ENCODE results near the gene GPLD1.
"Not testable (repeated sequence)": the region's sequence is repeated elsewhere in the genome, so short reads cannot be mapped to it uniquely, and the experiment has no call there.

Gene GPLD1

DNA sequence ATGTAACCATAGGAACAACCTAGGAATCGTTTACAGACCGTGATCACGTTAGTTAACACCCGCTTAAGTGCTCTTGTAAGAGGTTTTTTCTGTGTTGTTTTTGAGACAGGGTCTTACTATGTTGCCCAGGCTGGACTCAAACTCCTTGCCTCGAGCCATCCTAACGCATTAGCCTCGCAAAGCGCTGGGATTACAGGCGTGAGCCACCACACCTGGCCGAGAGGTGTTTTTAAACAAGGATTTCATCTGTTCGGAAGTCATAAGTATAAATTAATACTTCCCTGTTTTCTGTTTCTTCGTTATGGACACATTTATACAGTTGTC, 85.9 kb downstream of the GPLD1 start:
- Histone ChIP-seq H2AFZ (ENCODE audit: low read length) (peak overlapping the region; percentile 68), H3K4me1 (ENCODE audit: low read length) (peaks cover 19% of the 10 kb centered on the region), H4K20me1 (ENCODE audit: insufficient read depth, low read length) (no peaks in the 10 kb centered on the region; the same call in 1 of the 2 replicates), H3K79me2 (ENCODE audit: low read length) (peaks cover 41% of the 10 kb centered on the region), H3K4me3 (ENCODE audit: low read length) (peak overlapping the region; percentile 95), H3K4me2 (ENCODE audit: low read depth, low read length) (peak overlapping the region; percentile 71), H3K27me3 (replicated peaks; ENCODE audit: insufficient read depth, low read length) (no peaks in the 10 kb centered on the region), H3K9me3 (replicated peaks; ENCODE audit: insufficient read depth, low read length) (no peaks in the 10 kb centered on the region), H3F3A (ENCODE audit: insufficient read depth, low read length) (peaks cover 6% of the 10 kb centered on the region; the same call in 1 of the 2 replicates), H3K9me2 (replicated peaks; ENCODE audit: insufficient read depth, low read length) (no peaks in the 10 kb centered on the region), H3K36me3 (replicated peaks; ENCODE audit: insufficient read depth, low read length) (peaks cover 4% of the 10 kb centered on the region; the same call in 1 of the 2 replicates), H3K27ac (ENCODE audit: low read length) (peak overlapping the region; percentile 38; the same call in 1 of the 2 replicates), H3K9ac (ENCODE audit: low read length) (peak overlapping the region; percentile 71)
- DNase-seq = no peak
- TF ChIP-seq EZH2phosphoT487 (IDR thresholded peaks at IDR 0.05; ENCODE audit: low read length) = no peak
- TF ChIP-seq, protein P1, sequence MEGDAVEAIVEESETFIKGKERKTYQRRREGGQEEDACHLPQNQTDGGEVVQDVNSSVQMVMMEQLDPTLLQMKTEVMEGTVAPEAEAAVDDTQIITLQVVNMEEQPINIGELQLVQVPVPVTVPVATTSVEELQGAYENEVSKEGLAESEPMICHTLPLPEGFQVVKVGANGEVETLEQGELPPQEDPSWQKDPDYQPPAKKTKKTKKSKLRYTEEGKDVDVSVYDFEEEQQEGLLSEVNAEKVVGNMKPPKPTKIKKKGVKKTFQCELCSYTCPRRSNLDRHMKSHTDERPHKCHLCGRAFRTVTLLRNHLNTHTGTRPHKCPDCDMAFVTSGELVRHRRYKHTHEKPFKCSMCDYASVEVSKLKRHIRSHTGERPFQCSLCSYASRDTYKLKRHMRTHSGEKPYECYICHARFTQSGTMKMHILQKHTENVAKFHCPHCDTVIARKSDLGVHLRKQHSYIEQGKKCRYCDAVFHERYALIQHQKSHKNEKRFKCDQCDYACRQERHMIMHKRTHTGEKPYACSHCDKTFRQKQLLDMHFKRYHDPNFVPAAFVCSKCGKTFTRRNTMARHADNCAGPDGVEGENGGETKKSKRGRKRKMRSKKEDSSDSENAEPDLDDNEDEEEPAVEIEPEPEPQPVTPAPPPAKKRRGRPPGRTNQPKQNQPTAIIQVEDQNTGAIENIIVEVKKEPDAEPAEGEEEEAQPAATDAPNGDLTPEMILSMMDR (IDR thresholded peaks at IDR 0.05; ENCODE audit: low read length) = no peak
- no peak for TF ChIP-seq EZH2 (optimal IDR thresholded peaks at IDR 0.05; ENCODE audit: low read depth, low read length)

DNA sequence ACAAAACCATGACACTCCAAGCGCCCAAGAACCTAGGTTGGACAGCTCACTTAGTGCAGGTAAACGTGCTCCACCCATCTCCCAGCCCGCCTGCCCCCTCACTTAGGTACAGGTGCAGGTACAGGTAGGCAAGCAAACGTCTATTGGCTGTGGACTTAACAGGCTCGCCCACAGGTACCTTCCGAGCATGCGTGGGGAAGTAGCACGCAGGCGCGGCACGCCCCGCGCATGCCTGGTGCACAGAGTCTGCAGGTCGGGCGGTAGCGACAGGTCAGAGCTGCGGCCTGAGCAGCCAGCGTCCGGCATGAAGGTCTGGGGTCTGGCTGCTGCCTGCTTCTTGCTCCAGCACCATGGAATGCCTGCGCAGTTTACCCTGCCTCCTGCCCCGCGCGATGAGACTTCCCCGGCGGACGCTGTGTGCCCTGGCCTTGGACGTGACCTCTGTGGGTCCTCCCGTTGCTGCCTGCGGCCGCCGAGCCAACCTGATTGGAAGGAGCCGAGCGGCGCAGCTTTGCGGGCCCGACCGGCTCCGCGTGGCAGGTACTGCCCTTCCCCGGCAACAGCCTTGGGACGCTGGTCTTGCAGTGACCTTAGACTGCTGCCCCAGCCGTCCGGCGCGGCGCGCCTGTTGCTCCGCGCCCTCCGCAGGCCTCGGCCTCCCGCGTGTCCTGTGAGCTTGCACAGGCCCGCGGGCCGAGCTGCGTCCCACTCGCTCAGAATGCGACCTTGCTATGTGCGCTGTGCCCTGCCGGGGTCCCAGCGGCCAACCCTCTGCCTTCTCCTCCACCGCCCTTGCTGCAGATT, 86.5 kb downstream of the GPLD1 start, which contains the start of gene MRS2:
Gene MRS2 (plus strand): TSS at position 240 of the 804 bp plus-strand sequence. CDS start 111 bp downstream, at position 351.
- no peaks in the 10 kb centered on the region for H4K20me1 ChIP-seq (ENCODE audit: insufficient read depth, low read length)
- peak within 1 kb of the TSS; percentile 71 for H3K9ac ChIP-seq (ENCODE audit: low read length)
- H3K36me3 ChIP-seq (replicated peaks; ENCODE audit: insufficient read depth, low read length) = peaks cover 4% of the 10 kb centered on the region; the same call in 1 of the 2 replicates
- peak within 1 kb of the TSS; percentile 68 for H2AFZ ChIP-seq (ENCODE audit: low read length)
- peaks cover 36% of the 10 kb centered on the region for H3K79me2 ChIP-seq (ENCODE audit: low read length)
- peak; percentile 95 for DNase-seq
- TF ChIP-seq EZH2 (optimal IDR thresholded peaks at IDR 0.05; ENCODE audit: low read depth, low read length) (no peak), EZH2phosphoT487 (IDR thresholded peaks at IDR 0.05; ENCODE audit: low read length) (no peak)
- TF ChIP-seq, protein P1 (IDR thresholded peaks at IDR 0.05; ENCODE audit: low read length) = no peak
- H3K9me2 ChIP-seq (replicated peaks; ENCODE audit: insufficient read depth, low read length) = no peaks in the 10 kb centered on the region
- H3K27ac ChIP-seq (ENCODE audit: low read length) = peak within 1 kb of the TSS; percentile 38; the same call in 1 of the 2 replicates
- H3F3A ChIP-seq (ENCODE audit: insufficient read depth, low read length) = peaks cover 2% of the 10 kb centered on the region; the same call in 1 of the 2 replicates
- peak within 1 kb of the TSS; percentile 71 for H3K4me2 ChIP-seq (ENCODE audit: low read depth, low read length)
- peaks cover 13% of the 10 kb centered on the region for H3K4me1 ChIP-seq (ENCODE audit: low read length)
- H3K9me3 ChIP-seq (replicated peaks; ENCODE audit: insufficient read depth, low read length) = no peaks in the 10 kb centered on the region
- peak within 1 kb of the TSS; percentile 95 for H3K4me3 ChIP-seq (ENCODE audit: low read length)
- H3K27me3 ChIP-seq (replicated peaks; ENCODE audit: insufficient read depth, low read length) = no peaks in the 10 kb centered on the region

- Histone ChIP-seq H4K20me1 (ENCODE audit: insufficient read depth, low read length) (no peaks in the 10 kb centered on the region), H3K9ac (ENCODE audit: low read length) (no peak overlapping the region), H3K27ac (ENCODE audit: low read length) (no peak overlapping the region), H3K9me3 (replicated peaks; ENCODE audit: insufficient read depth, low read length) (no peaks in the 10 kb centered on the region), H2AFZ (ENCODE audit: low read length) (no peak overlapping the region), H3K4me1 (ENCODE audit: low read length) (peaks cover 10% of the 10 kb centered on the region), H3K27me3 (replicated peaks; ENCODE audit: insufficient read depth, low read length) (no peaks in the 10 kb centered on the region), H3K79me2 (ENCODE audit: low read length) (peaks cover 29% of the 10 kb centered on the region), H3K9me2 (replicated peaks; ENCODE audit: insufficient read depth, low read length) (no peaks in the 10 kb centered on the region), H3K4me2 (ENCODE audit: low read depth, low read length) (no peak overlapping the region), H3K4me3 (ENCODE audit: low read length) (no peak overlapping the region), H3F3A (ENCODE audit: insufficient read depth, low read length) (no peaks in the 10 kb centered on the region), H3K36me3 (replicated peaks; ENCODE audit: insufficient read depth, low read length) (no peaks in the 10 kb centered on the region)
- no peak for DNase-seq
- TF ChIP-seq EZH2phosphoT487 (IDR thresholded peaks at IDR 0.05; ENCODE audit: low read length) (no peak), EZH2 (optimal IDR thresholded peaks at IDR 0.05; ENCODE audit: low read depth, low read length) (no peak)
- TF ChIP-seq, protein P1 (IDR thresholded peaks at IDR 0.05; ENCODE audit: low read length) = no peak
Measured at GRCh38 chr6:24401458-24401857, 87.9 kb downstream of the GPLD1 start.

DNA sequence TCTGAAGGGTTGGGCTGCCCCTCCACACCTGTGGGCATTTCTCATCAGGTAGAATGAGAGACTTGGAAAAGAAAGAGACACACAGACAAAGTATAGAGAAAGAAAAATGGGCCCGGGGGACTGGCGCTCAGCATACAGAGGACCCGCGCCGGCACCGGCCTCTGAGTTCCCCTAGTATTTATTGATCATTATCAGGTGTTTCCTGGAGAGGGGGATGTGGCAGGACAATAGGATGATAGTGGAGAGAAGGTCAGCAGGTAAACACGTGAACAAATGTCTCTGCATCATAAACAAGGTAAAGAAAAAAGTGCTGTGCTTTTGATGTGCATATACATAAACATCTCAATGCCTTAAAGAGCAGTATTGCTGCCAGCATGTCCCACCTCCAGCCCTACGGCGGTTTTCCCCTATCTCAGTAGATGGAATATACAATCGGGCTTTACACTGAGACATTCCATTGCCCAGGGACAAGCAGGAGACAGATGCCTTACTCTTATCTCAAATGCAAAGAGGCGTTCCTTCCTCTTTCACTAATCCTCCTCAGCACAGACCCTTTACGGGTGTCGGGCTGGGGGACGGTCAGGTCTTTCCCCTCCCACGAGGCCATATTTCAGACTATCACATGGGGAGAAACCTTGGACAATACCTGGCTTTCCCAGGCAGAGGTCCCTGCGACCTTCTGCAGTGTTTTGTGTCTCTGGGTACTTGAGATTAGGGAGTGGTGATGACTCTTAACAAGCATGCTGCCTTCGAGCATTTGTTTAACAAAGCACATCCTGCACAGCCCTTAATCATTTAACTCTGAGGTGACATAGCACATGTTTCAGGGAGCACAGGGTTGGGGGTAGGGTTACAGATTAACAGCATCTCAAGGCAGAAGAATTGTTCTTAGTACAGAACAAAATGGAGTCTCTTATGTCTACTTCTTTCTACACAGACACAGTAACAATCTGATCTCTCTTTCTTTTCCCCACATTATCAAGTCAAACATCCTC, 89.0 kb downstream of the GPLD1 start:
- not testable (repeated sequence) for H3K9me3 ChIP-seq (replicated peaks; ENCODE audit: insufficient read depth, low read length); H3K27me3 ChIP-seq (replicated peaks; ENCODE audit: insufficient read depth, low read length); H3K9ac ChIP-seq (ENCODE audit: low read length); H3K9me2 ChIP-seq (replicated peaks; ENCODE audit: insufficient read depth, low read length); H3K4me2 ChIP-seq (ENCODE audit: low read depth, low read length); DNase-seq; H3F3A ChIP-seq (ENCODE audit: insufficient read depth, low read length); H4K20me1 ChIP-seq (ENCODE audit: insufficient read depth, low read length); H3K36me3 ChIP-seq (replicated peaks; ENCODE audit: insufficient read depth, low read length); H3K27ac ChIP-seq (ENCODE audit: low read length); H3K4me3 ChIP-seq (ENCODE audit: low read length); H2AFZ ChIP-seq (ENCODE audit: low read length)
- Histone ChIP-seq H3K4me1 (ENCODE audit: low read length) (peaks cover 10% of the 10 kb centered on the region), H3K79me2 (ENCODE audit: low read length) (peaks cover 27% of the 10 kb centered on the region)

Measured in MM.1S (cell line).